ENCODE data around the gene PANX2. TPM values are rescaled to one million over a fixed set of nuclear protein-coding genes. Genes with fewer than 3 reads are reported as not detected.

Gene PANX2
- total and polyA plus RNA-seq, 2 of the 4 experiments (the other 2 are of a cell fraction): 0.18 to 1.7 TPM

DNA sequence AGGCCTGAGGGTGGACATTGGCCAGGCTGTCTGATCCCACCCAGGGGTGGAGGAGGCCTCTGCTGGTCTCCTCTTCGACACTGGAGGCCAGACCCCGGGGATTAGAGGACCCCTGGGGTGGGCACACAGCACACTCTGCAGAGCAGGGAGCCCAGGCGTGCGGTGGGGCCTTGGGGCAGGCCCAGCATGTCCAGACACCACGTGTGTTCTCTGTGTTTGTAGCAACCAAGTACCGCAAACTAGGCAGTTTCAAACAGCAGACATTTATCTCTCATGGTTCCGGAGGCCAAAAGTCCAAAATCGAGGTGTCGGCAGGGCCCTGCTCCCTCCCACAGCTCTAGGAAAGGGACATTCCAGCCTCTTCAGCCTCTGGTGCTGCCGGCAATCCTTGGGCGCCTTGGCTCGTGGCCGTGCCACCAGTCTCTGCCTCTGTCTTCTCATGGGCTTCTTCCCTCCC, 1.5 kb downstream of the PANX2 start:
- Histone ChIP-seq H3K18ac (ENCODE audit: low read depth, low read length) (no peak overlapping the region), H2BK20ac (ENCODE audit: low read depth, low read length) (no peak overlapping the region), H3K4me1 (ENCODE audit: control insufficient read depth, insufficient read depth, low read length) (no peaks in the 10 kb centered on the region), H2BK5ac (ENCODE audit: low read depth, low read length, poor library complexity, severe bottlenecking) (no peak overlapping the region), H3K36me3 (ENCODE audit: control insufficient read depth, insufficient read depth, low read length) (no peaks in the 10 kb centered on the region), H4K5ac (ENCODE audit: low read depth, low read length) (no peak overlapping the region), H4K91ac (ENCODE audit: insufficient read depth, low read depth, low read length) (no peak overlapping the region), H3K9me1 (ENCODE audit: insufficient read depth, low read length) (no peaks in the 10 kb centered on the region), H3K23ac (ENCODE audit: low read depth, low read length) (no peak overlapping the region), H2AK9ac (replicated peaks; ENCODE audit: low read depth, low read length, poor library complexity) (peak overlapping the region; percentile 9), H3K9ac (ENCODE audit: low read depth, low read length) (no peak overlapping the region), H2BK120ac (ENCODE audit: low read depth, low read length) (no peak overlapping the region), H2BK15ac (ENCODE audit: low read depth, low read length) (no peak overlapping the region), H2AK5ac (ENCODE audit: low read depth, low read length) (no peak overlapping the region), H3K27ac (ENCODE audit: insufficient read depth, low read length) (no peak overlapping the region), H2AFZ (replicated peaks; ENCODE audit: low read length, poor library complexity) (no peak overlapping the region), H3K9me3 (ENCODE audit: control insufficient read depth, insufficient read depth, low read length) (no peaks in the 10 kb centered on the region), H4K20me1 (ENCODE audit: insufficient read depth, low read length) (no peaks in the 10 kb centered on the region), H3K27me3 (ENCODE audit: control insufficient read depth, insufficient read depth, low read length) (peaks cover 27% of the 10 kb centered on the region), H3K4me3 (ENCODE audit: insufficient read depth, low read depth, low read length) (no peak overlapping the region), H3K14ac (replicated peaks; ENCODE audit: low read depth, low read length) (no peak overlapping the region), H3K4me2 (ENCODE audit: low read depth, low read length) (no peak overlapping the region), H3K56ac (ENCODE audit: extremely low read depth, insufficient read depth, low read length) (no peak overlapping the region), H3K79me1 (ENCODE audit: low read depth in 1 of 2, low read length in 2 of 2) (no peaks in the 10 kb centered on the region), H3K4ac (ENCODE audit: low read depth, low read length) (no peak overlapping the region), H4K8ac (ENCODE audit: low read depth in 2 of 2, low read length in 2 of 2) (no peak overlapping the region)
- no peak for ATAC-seq (ENCODE audit: low read depth)
- TF ChIP-seq CEBPB (IDR thresholded peaks at IDR 0.05; ENCODE audit: low read depth, low read length) (no peak), BHLHE40 (IDR thresholded peaks at IDR 0.05; ENCODE audit: low read depth, low read length) (no peak), POLR2A (IDR thresholded peaks at IDR 0.05; ENCODE audit: low read depth, low read length) (no peak), NFE2L2 (IDR thresholded peaks at IDR 0.05; ENCODE audit: low read depth, low read length) (no peak), FOS (IDR thresholded peaks at IDR 0.05; ENCODE audit: low read depth, low read length) (no peak), MAZ (IDR thresholded peaks at IDR 0.05; ENCODE audit: borderline replicate concordance, low read depth, low read length) (no peak)
- TF ChIP-seq, protein P1, sequence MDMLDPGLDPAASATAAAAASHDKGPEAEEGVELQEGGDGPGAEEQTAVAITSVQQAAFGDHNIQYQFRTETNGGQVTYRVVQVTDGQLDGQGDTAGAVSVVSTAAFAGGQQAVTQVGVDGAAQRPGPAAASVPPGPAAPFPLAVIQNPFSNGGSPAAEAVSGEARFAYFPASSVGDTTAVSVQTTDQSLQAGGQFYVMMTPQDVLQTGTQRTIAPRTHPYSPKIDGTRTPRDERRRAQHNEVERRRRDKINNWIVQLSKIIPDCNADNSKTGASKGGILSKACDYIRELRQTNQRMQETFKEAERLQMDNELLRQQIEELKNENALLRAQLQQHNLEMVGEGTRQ (IDR thresholded peaks at IDR 0.05; ENCODE audit: low read depth, low read length): no peak
- ChIA-PET CTCF (no interaction called here), POLR2A (ENCODE audit: unreplicated experiment) (no interaction called here)
- DNase-seq: no peak
- intact Hi-C loops (cut with micrococcal nuclease) (no loop called here), in situ Hi-C loops (cut with MboI; ENCODE audit: low sequenced_read_pairs) (no loop called here), dilution Hi-C loops (cut with HindIII; ENCODE audit: low sequenced_read_pairs, unreplicated experiment) (no loop called here)
- BruUV-seq (replicated peaks): no TSS peak
- WGBS, 2 experiments (ENCODE audit: extremely low coverage in 2 of 2, insufficient read length in 1 of 2): 75% methylated on average over 12 of the region's 13 CpGs; no CpG with 5 or more reads in 1 of the 2 experiments

Data from IMR-90 (cell line).